WTC11 (cell line): ENCODE data around the gene NTRK1. TPM values are rescaled to one million over a fixed set of nuclear protein-coding genes. Genes with fewer than 3 reads are reported as not detected.

Experiments used
- ATAC-seq: fragments of 200-7000 bp; cut with Tn5 transposase; 2 replicates; pipeline ENCODE4 v1.10.0; 2021; ENCODE audit warnings: mild to moderate bottlenecking, moderate library complexity
- CTCF ChIA-PET: fragments of 300-600 bp; sonication (Branson Sonifier 250); formaldehyde crosslinking; loops from one replicate; lab custom pipeline; 2021; ENCODE audit warnings: antibody characterized with exemption; lab: Charles Lee
- POLR2A ChIA-PET: fragments of 350-600 bp; sonication (Branson Sonifier 250); formaldehyde crosslinking; loops from one replicate; lab custom pipeline; 2021; ENCODE audit warnings: antibody characterized with exemption; lab: Charles Lee
- DNase-seq: peaks from one replicate; pipeline ENCODE4 v3.0.0; 2021; ENCODE audit warnings: low spot score
- H3K27ac Mint-ChIP-seq: 2 replicates; pipeline ENCODE4 v1.8.0; 2021; ENCODE audit warnings: mixed read lengths
- H3K27me3 Mint-ChIP-seq: 2 replicates; pipeline ENCODE4 v1.8.0; 2021; ENCODE audit warnings: low read depth, mild to moderate bottlenecking, moderate library complexity, mixed read lengths
- H3K36me3 Mint-ChIP-seq: 2 replicates; pipeline ENCODE4 v1.8.0; 2021; ENCODE audit warnings: mixed read lengths
- H3K4me1 Mint-ChIP-seq: 2 replicates; pipeline ENCODE4 v1.8.0; 2022; ENCODE audit warnings: mixed read lengths
- H3K4me3 Mint-ChIP-seq: 2 replicates; pipeline ENCODE4 v1.8.0; 2021; ENCODE audit warnings: mild to moderate bottlenecking, moderate library complexity, mixed read lengths
- H3K9me3 Mint-ChIP-seq: 2 replicates; pipeline ENCODE4 v1.8.0; 2021; ENCODE audit warnings: mixed read lengths
- ATF2 ChIP-seq: sonication (generic); formaldehyde crosslinking; IDR thresholded peaks from 2 replicates; pipeline ENCODE4 v1.8.1; 2022; ENCODE audit warnings: low read depth, missing genetic modification reagents, borderline replicate concordance
- ATF3 ChIP-seq: sonication (generic); formaldehyde crosslinking; conservative IDR thresholded peaks from 2 replicates; pipeline ENCODE4 v1.8.1; 2022; ENCODE audit warnings: mild to moderate bottlenecking, missing genetic modification reagents
- CREB1 ChIP-seq: sonication (generic); formaldehyde crosslinking; IDR thresholded peaks from 2 replicates; pipeline ENCODE4 v1.8.0; 2023; ENCODE audit warnings: mild to moderate bottlenecking, missing genetic modification reagents
- E2F4 ChIP-seq: sonication (generic); formaldehyde crosslinking; IDR thresholded peaks from 2 replicates; pipeline ENCODE4 v1.8.1; 2022; ENCODE audit warnings: low read depth, mild to moderate bottlenecking, moderate library complexity, missing genetic modification reagents, borderline replicate concordance
- ELF4 ChIP-seq: sonication (generic); formaldehyde crosslinking; IDR thresholded peaks from 2 replicates; pipeline ENCODE4 v1.8.1; 2022; ENCODE audit warnings: low read depth, mild to moderate bottlenecking, moderate library complexity, missing genetic modification reagents
- ERG ChIP-seq: fragments of 250-450 bp; sonication (Bioruptor Pico); IDR thresholded peaks from 2 replicates; pipeline ENCODE4 v1.8.0; 2021; ENCODE audit warnings: mild to moderate bottlenecking
- ESRRA ChIP-seq: sonication (generic); formaldehyde crosslinking; IDR thresholded peaks from 2 replicates; pipeline ENCODE4 v1.8.1; 2022; ENCODE audit warnings: mild to moderate bottlenecking, missing genetic modification reagents, borderline replicate concordance
- FOXK1 ChIP-seq: sonication (generic); formaldehyde crosslinking; IDR thresholded peaks from 2 replicates; pipeline ENCODE4 v1.8.0; 2022; ENCODE audit warnings: mild to moderate bottlenecking, moderate library complexity, missing genetic modification reagents
- GABPB1 ChIP-seq: sonication (generic); formaldehyde crosslinking; IDR thresholded peaks from 2 replicates; pipeline ENCODE4 v1.8.1; 2023; ENCODE audit warnings: mild to moderate bottlenecking, missing genetic modification reagents
- MXD4 ChIP-seq: fragments of 250-450 bp; sonication (Bioruptor Pico); IDR thresholded peaks from 2 replicates; pipeline ENCODE4 v1.8.0; 2021; ENCODE audit warnings: mild to moderate bottlenecking, moderate library complexity, borderline replicate concordance
- NR1H2 ChIP-seq: sonication (generic); formaldehyde crosslinking; IDR thresholded peaks from 2 replicates; pipeline ENCODE4 v1.9.0; 2021; ENCODE audit warnings: mild to moderate bottlenecking, moderate library complexity, missing genetic modification reagents
- ZBTB21 ChIP-seq: sonication (generic); formaldehyde crosslinking; IDR thresholded peaks from 2 replicates; pipeline ENCODE4 v1.8.1; 2023; ENCODE audit warnings: mild to moderate bottlenecking, missing genetic modification reagents, borderline replicate concordance
- ZNF138 ChIP-seq: sonication (generic); formaldehyde crosslinking; conservative IDR thresholded peaks from 2 replicates; pipeline ENCODE4 v1.8.1; 2022; ENCODE audit warnings: mild to moderate bottlenecking, moderate library complexity, missing genetic modification reagents
- ZNF219 ChIP-seq: sonication (generic); formaldehyde crosslinking; IDR thresholded peaks from 2 replicates; pipeline ENCODE4 v1.8.0; 2023; ENCODE audit warnings: missing genetic modification reagents, mild to moderate bottlenecking, borderline replicate concordance
- ZNF263 ChIP-seq: sonication (generic); formaldehyde crosslinking; IDR thresholded peaks from 2 replicates; pipeline ENCODE4 v1.8.1; 2022; ENCODE audit warnings: low read depth, mild to moderate bottlenecking, moderate library complexity, missing genetic modification reagents
- ZNF425 ChIP-seq: fragments of 250-450 bp; sonication (Bioruptor Pico); conservative IDR thresholded peaks from 2 replicates; pipeline ENCODE4 v1.9.0; 2021; ENCODE audit warnings: mild to moderate bottlenecking
- ZNF512 ChIP-seq: sonication (generic); formaldehyde crosslinking; IDR thresholded peaks from 2 replicates; pipeline ENCODE4 v1.8.1; 2022; ENCODE audit warnings: missing genetic modification reagents, borderline replicate concordance
- total RNA-seq: library from RNA; stranded (reverse); gene quantifications from 3 replicates; pipeline ENCODE4 v1.2.3, GENCODE V29; 2021

The NTRK1 gene
- total RNA-seq, 1 experiment from 2014 or later = 0.42 TPM

GRCh38 chr1:156842618-156843300 is 17.9 kb upstream of the NTRK1 start (continued):
- no peak for TF ChIP-seq CREB1
- TF ChIP-seq ERG (CRISPR knock-in tag) = no peak
- no peak for TF ChIP-seq ZNF219 (CRISPR knock-in tag)
- TF ChIP-seq ZNF138 (CRISPR knock-in tag) = no peak
- no peak for TF ChIP-seq ELF4 (CRISPR knock-in tag)
- no peak for TF ChIP-seq FOXK1 (CRISPR knock-in tag)
- no peak for TF ChIP-seq ZNF512 (CRISPR knock-in tag)
- no peak for TF ChIP-seq ZNF263 (CRISPR knock-in tag)
- no peak for TF ChIP-seq NR1H2 (CRISPR knock-in tag)
- TF ChIP-seq ZNF425 (CRISPR knock-in tag) = no peak
- no peak for TF ChIP-seq GABPB1 (CRISPR knock-in tag)
- no peak for TF ChIP-seq ZBTB21 (CRISPR knock-in tag)
- no peak for TF ChIP-seq ATF3

GRCh38 chr1:156844102-156844501 is 16.6 kb upstream of the NTRK1 start:
- ATAC-seq = 0 out of 2 replicates have a peak, but pooled peaks have one; percentile 3
- Mint-ChIP-seq H3K36me3 (no peaks in the 10 kb centered on the region), H3K9me3 (no peaks in the 10 kb centered on the region), H3K4me1 (peaks cover 19% of the 10 kb centered on the region), H3K4me3 (peak overlapping the region; percentile 72), H3K27me3 (peaks cover 82% of the 10 kb centered on the region), H3K27ac (no peak overlapping the region)
- ChIA-PET POLR2A (no interaction called here), CTCF (interaction anchor here (1.0 to 1.3 kb wide), 3 partner anchors 14 to 46 kb away, joined by 3 to 18 read pairs (median 6); partner anchors contain the start of genes INSRR and NTRK1)
- no peak for DNase-seq
- no peak for TF ChIP-seq ATF2 (CRISPR knock-in tag)
- no peak for TF ChIP-seq E2F4 (CRISPR knock-in tag)
- no peak for TF ChIP-seq ZNF263 (CRISPR knock-in tag)
- TF ChIP-seq ESRRA (CRISPR knock-in tag) = no peak
- TF ChIP-seq MXD4 (CRISPR knock-in tag) = no peak
